Naive B cell (primary cell): Measurements from ENCODE around the gene ZNF761. TPM values are rescaled to one million over a fixed set of nuclear protein-coding genes. Genes with fewer than 3 reads are reported as not detected.
"Not testable (repeated sequence)": the region's sequence is repeated elsewhere in the genome, so short reads cannot be mapped to it uniquely, and the experiment has no call there.

ENCODE experiments used
- ATAC-seq, 2 donors: fragments of 150-1000 bp; cut with Tn5 transposase; 2 replicates each; pipeline ENCODE4 v1.10.0; 2021; ENCODE audit warnings: low read depth in 2 of 2, mild to moderate bottlenecking in 2 of 2, moderate library complexity in 2 of 2
- DNase-seq: peaks from one replicate; pipeline ENCODE4 v3.0.0; 2022
- H3K27ac Mint-ChIP-seq, 6 donors: one replicate each; pipeline ENCODE4 v1.8.0; 2020 to 2022; ENCODE audit warnings: mild to moderate bottlenecking in 6 of 6, mixed read lengths in 6 of 6, moderate library complexity in 5 of 6, inconsistent platforms in 2 of 6
- H3K27me3 Mint-ChIP-seq, 3 donors: one replicate each; pipeline ENCODE4 v1.8.0; 2021 to 2022; ENCODE audit warnings: mixed read lengths in 3 of 3, mild to moderate bottlenecking in 1 of 3
- H3K36me3 Mint-ChIP-seq, 2 donors: one replicate each; pipeline ENCODE4 v1.8.0; 2020 to 2022; ENCODE audit warnings: mixed read lengths in 2 of 2, inconsistent platforms in 1 of 2, mild to moderate bottlenecking in 1 of 2
- H3K4me1 Mint-ChIP-seq, 3 donors: one replicate each; pipeline ENCODE4 v1.8.0; 2020 to 2022; ENCODE audit warnings: mixed read lengths in 3 of 3, inconsistent platforms in 1 of 3, mild to moderate bottlenecking in 1 of 3, moderate library complexity in 1 of 3
- H3K4me3 Mint-ChIP-seq, 8 donors: one replicate each; pipeline ENCODE4 v1.8.0; 2020 to 2022; ENCODE audit warnings: mild to moderate bottlenecking in 8 of 8, mixed read lengths in 8 of 8, moderate library complexity in 8 of 8, inconsistent platforms in 2 of 8
- H3K9me3 Mint-ChIP-seq, 7 donors: one replicate each; pipeline ENCODE4 v1.8.0; 2020 to 2022; ENCODE audit warnings: mixed read lengths in 7 of 7, mild to moderate bottlenecking in 5 of 7, inconsistent platforms in 2 of 7, moderate library complexity in 1 of 7
- polyA plus RNA-seq, 6 donors: library from polyadenylated mRNA; unstranded; fragments of 300-500 nt; fragmentation: Illumina TruSeq; gene quantifications; one replicate each; pipeline ENCODE4 v1.2.3, GENCODE V29; 2021; ENCODE audit warnings: low read depth in 6 of 6

Gene ZNF761
- 10 to 100 TPM in 4 of 6 donors, 1 to 10 TPM in 2; 6.4 to 18.3 (median 11.6) TPM for polyA plus RNA-seq

GRCh38 chr19:53431399-53432087, at the start of gene ZNF761:
Gene ZNF761 (plus strand): TSS chr19:53431984. CDS start chr19:53447269, 15,285 bp downstream.
- Mint-ChIP-seq H3K27ac (peak within 1 kb of the TSS; percentile 96 to 99 (median 98)), H3K36me3 (peaks cover 7 to 20% of the 10 kb centered on the region in 2 donors), H3K9me3 (peaks cover 0 to 11% (median 0%) of the 10 kb centered on the region in 7 donors), H3K4me1 (peaks cover 21 to 42% (median 31%) of the 10 kb centered on the region in 3 donors), H3K27me3 (no peaks in the 10 kb centered on the region), H3K4me3 (peak within 1 kb of the TSS; percentile 87 to 99 (median 99))
- ATAC-seq (peak; percentile 95 to 96), DNase-seq (peak; percentile 98)

GRCh38 chr19:53388168-53388567, 43.6 kb upstream of the ZNF761 start:
- no peak overlapping the region for H3K4me3 Mint-ChIP-seq
- no peak for ATAC-seq
- H3K27me3 Mint-ChIP-seq, result no peaks in the 10 kb centered on the region
- H3K27ac Mint-ChIP-seq, result no peak overlapping the region
- peaks cover 15 to 74% (median 68%) of the 10 kb centered on the region in 7 donors for H3K9me3 Mint-ChIP-seq
- no peak for DNase-seq
- H3K4me1 Mint-ChIP-seq, result peaks cover 6 to 13% (median 12%) of the 10 kb centered on the region in 3 donors
- peaks cover 36% of the 10 kb centered on the region in 2 donors for H3K36me3 Mint-ChIP-seq

- peaks cover 14 to 67% (median 61%) of the 10 kb centered on the region in 7 donors for H3K9me3 Mint-ChIP-seq
- ATAC-seq, result no peak
- DNase-seq, result no peak
Observed at GRCh38 chr19:53388904-53389303, 42.9 kb upstream of the ZNF761 start.

GRCh38 chr19:53389571-53389970, 42.2 kb upstream of the ZNF761 start:
- DNase-seq (no peak), ATAC-seq (no peak)
- Mint-ChIP-seq H3K36me3 (peaks cover 27 to 29% of the 10 kb centered on the region in 2 donors), H3K4me1 (peaks cover 11 to 16% (median 13%) of the 10 kb centered on the region in 3 donors), H3K9me3 (peaks cover 13 to 62% (median 54%) of the 10 kb centered on the region in 7 donors), H3K4me3 (no peak overlapping the region), H3K27me3 (no peaks in the 10 kb centered on the region), H3K27ac (no peak overlapping the region)

More at GRCh38 chr19:53388904-53389303, 42.9 kb upstream of the ZNF761 start:
- no peak overlapping the region for H3K27ac Mint-ChIP-seq
- peaks cover 9 to 13% (median 12%) of the 10 kb centered on the region in 3 donors for H3K4me1 Mint-ChIP-seq
- no peak overlapping the region for H3K4me3 Mint-ChIP-seq
- peaks cover 29 to 31% of the 10 kb centered on the region in 2 donors for H3K36me3 Mint-ChIP-seq
- H3K27me3 Mint-ChIP-seq, result no peaks in the 10 kb centered on the region

GRCh38 chr19:53389978-53390377, 41.8 kb upstream of the ZNF761 start:
- H3K36me3 Mint-ChIP-seq, result peaks cover 22 to 25% of the 10 kb centered on the region in 2 donors
- DNase-seq (no peak), ATAC-seq (no peak)
- H3K27me3 Mint-ChIP-seq, result no peaks in the 10 kb centered on the region
- peaks cover 10 to 59% (median 53%) of the 10 kb centered on the region in 7 donors for H3K9me3 Mint-ChIP-seq
- no peak overlapping the region for H3K4me3 Mint-ChIP-seq
- peak overlapping the region in 1 of 6 donors; percentile 64 for H3K27ac Mint-ChIP-seq
- peaks cover 14 to 20% (median 17%) of the 10 kb centered on the region in 3 donors for H3K4me1 Mint-ChIP-seq

GRCh38 chr19:53394522-53394973, 37.2 kb upstream of the ZNF761 start:
- no peaks in the 10 kb centered on the region for H3K27me3 Mint-ChIP-seq
- peak overlapping the region; percentile 85 to 99 (median 98) for H3K4me3 Mint-ChIP-seq
- H3K4me1 Mint-ChIP-seq, result peaks cover 21 to 47% (median 33%) of the 10 kb centered on the region in 3 donors
- ATAC-seq (no peak), DNase-seq (no peak)
- peaks cover 4 to 18% (median 14%) of the 10 kb centered on the region in 7 donors for H3K9me3 Mint-ChIP-seq
- H3K27ac Mint-ChIP-seq, result peak overlapping the region; percentile 46 to 94 (median 92)
- peaks cover 7 to 10% of the 10 kb centered on the region in 2 donors for H3K36me3 Mint-ChIP-seq

- peaks cover 10% of the 10 kb centered on the region in 2 donors for H3K36me3 Mint-ChIP-seq
- H3K4me3 Mint-ChIP-seq, result peak within 1 kb of the TSS; percentile 85 to 99 (median 98)
- DNase-seq (peak; percentile 94), ATAC-seq (peak; percentile 98 to 99)
- peaks cover 19 to 43% (median 26%) of the 10 kb centered on the region in 3 donors for H3K4me1 Mint-ChIP-seq
- H3K9me3 Mint-ChIP-seq, result peaks cover 2 to 17% (median 11%) of the 10 kb centered on the region in 7 donors
- no peaks in the 10 kb centered on the region for H3K27me3 Mint-ChIP-seq
- H3K27ac Mint-ChIP-seq, result peak within 1 kb of the TSS; percentile 68 to 94 (median 92)
Observed at GRCh38 chr19:53394974-53395839, 36.6 kb upstream of the ZNF761 start, which contains the start of gene ZNF765. Gene ZNF765 (plus strand): TSS chr19:53395149. CDS start chr19:53398016, 2,867 bp downstream.

GRCh38 chr19:53395840-53396524, 35.8 kb upstream of the ZNF761 start:
- DNase-seq, result not testable (repeated sequence)
- H3K9me3 Mint-ChIP-seq, result peaks cover 2 to 15% (median 8%) of the 10 kb centered on the region in 7 donors

GRCh38 chr19:53396525-53396868, 35.3 kb upstream of the ZNF761 start:
- Mint-ChIP-seq H3K9me3 (peaks cover 0 to 17% (median 6%) of the 10 kb centered on the region in 7 donors), H3K4me1 (peaks cover 20 to 39% (median 24%) of the 10 kb centered on the region in 3 donors), H3K27ac (peak overlapping the region in 2 of 6 donors; percentile 84 to 92), H3K36me3 (peaks cover 14% of the 10 kb centered on the region in 2 donors), H3K27me3 (no peaks in the 10 kb centered on the region), H3K4me3 (peak overlapping the region; percentile 18 to 99 (median 95))
- ATAC-seq (no peak), DNase-seq (no peak)

More at GRCh38 chr19:53395840-53396524, 35.8 kb upstream of the ZNF761 start:
- peak overlapping the region; percentile 85 to 99 (median 98) for H3K4me3 Mint-ChIP-seq
- H3K4me1 Mint-ChIP-seq, result peaks cover 20 to 39% (median 24%) of the 10 kb centered on the region in 3 donors
- peaks cover 14% of the 10 kb centered on the region in 2 donors for H3K36me3 Mint-ChIP-seq
- not testable (repeated sequence) for ATAC-seq, H3K27me3 Mint-ChIP-seq
- H3K27ac Mint-ChIP-seq, result peak overlapping the region; percentile 68 to 94 (median 88)

- H3K36me3 Mint-ChIP-seq, result peaks cover 21 to 22% of the 10 kb centered on the region in 2 donors
- peak overlapping the region in 1 of 6 donors; percentile 7 for H3K27ac Mint-ChIP-seq
- not testable (repeated sequence) for ATAC-seq, H3K27me3 Mint-ChIP-seq, DNase-seq
- peak overlapping the region in 2 of 8 donors; percentile 43 to 80 for H3K4me3 Mint-ChIP-seq
- H3K9me3 Mint-ChIP-seq, result peaks cover 0 to 29% (median 8%) of the 10 kb centered on the region in 7 donors
- H3K4me1 Mint-ChIP-seq, result peaks cover 20 to 39% (median 24%) of the 10 kb centered on the region in 3 donors
Observed at GRCh38 chr19:53397918-53398317, 33.9 kb upstream of the ZNF761 start.

GRCh38 chr19:53409505-53410204, 22.1 kb upstream of the ZNF761 start:
- ATAC-seq (no peak), DNase-seq (no peak)
- no peaks in the 10 kb centered on the region for H3K27me3 Mint-ChIP-seq
- H3K9me3 Mint-ChIP-seq, result peaks cover 13 to 91% (median 86%) of the 10 kb centered on the region in 7 donors
- no peak overlapping the region for H3K4me3 Mint-ChIP-seq
- no peaks in the 10 kb centered on the region for H3K4me1 Mint-ChIP-seq
- H3K36me3 Mint-ChIP-seq, result peaks cover 61 to 62% of the 10 kb centered on the region in 2 donors
- H3K27ac Mint-ChIP-seq, result peak overlapping the region in 2 of 6 donors; percentile 66 to 84
